T-helper 1 cell treated with Interleukin-12 subunit alpha and Interleukin-12 subunit beta and Interleukin-4 antibody, amounts not matched to agents 30 ng/mL and 1 ng/mL, for 36 hours (primary cell): Measurements from ENCODE around the gene SSX2IP. TPM values are rescaled to one million over a fixed set of nuclear protein-coding genes. Genes with fewer than 3 reads are reported as not detected.

Source experiments
- total RNA-seq: library from RNA; stranded (reverse); gene quantifications from 2 replicates; pipeline ENCODE4 v1.2.3, GENCODE V29; 2022

SSX2IP gene
- total RNA-seq, 1 donor from 2014 or later, result 14.8 TPM

Other genes starting within 250 kb of the SSX2IP start
- gene RPF1, start 211.2 kb downstream of the SSX2IP start, total RNA-seq, result 41.4 and 41.8 TPM in 2 replicates
- gene SPATA1, start 184.1 kb downstream of the SSX2IP start, total RNA-seq, result 0.29 and 1.3 TPM in 2 replicates
- 81.6 and 82.7 TPM in 2 replicates for gene GNG5, start 183.9 kb downstream of the SSX2IP start, total RNA-seq
- 22.2 and 22.8 TPM in 2 replicates for gene CTBS, start 116.0 kb downstream of the SSX2IP start, total RNA-seq
- 1.0 and 2.3 TPM in 2 replicates for gene LPAR3, start 202.7 kb upstream of the SSX2IP start, total RNA-seq